HG03103 (cell line): ENCODE results near the gene DNMT3A.

Experiments used
- ATAC-seq: cut with Tn5 transposase; IDR thresholded peaks from one replicate; pipeline ENCODE4 v1.9.1; 2021; ENCODE audit warnings: low read depth; ENCODE audit not compliant: unreplicated experiment

DNMT3A gene

GRCh38 chr2:25265001-25265400, 76.7 kb downstream of the DNMT3A start:
- no peak for ATAC-seq

GRCh38 chr2:25262288-25262687, 79.4 kb downstream of the DNMT3A start:
- no peak for ATAC-seq

- no peak for ATAC-seq
Measured at GRCh38 chr2:25259737-25260124, 82.0 kb downstream of the DNMT3A start.

- ATAC-seq, result no peak
Measured at GRCh38 chr2:25258847-25259736, 82.6 kb downstream of the DNMT3A start.

- ATAC-seq, result no peak
Measured at GRCh38 chr2:25257931-25258846, 83.5 kb downstream of the DNMT3A start.

GRCh38 chr2:25257032-25257552, 84.6 kb downstream of the DNMT3A start:
- ATAC-seq, result no peak

GRCh38 chr2:25256488-25256875, 85.2 kb downstream of the DNMT3A start:
- no peak for ATAC-seq

- ATAC-seq, result no peak
Measured at GRCh38 chr2:25255745-25256487, 85.8 kb downstream of the DNMT3A start.

- no peak for ATAC-seq
Measured at GRCh38 chr2:25254961-25255360, 86.8 kb downstream of the DNMT3A start.

- no peak for ATAC-seq
Measured at GRCh38 chr2:25253153-25253626, 88.5 kb downstream of the DNMT3A start.

- no peak for ATAC-seq
Measured at GRCh38 chr2:25252291-25253152, 89.2 kb downstream of the DNMT3A start.

- ATAC-seq, result no peak
Measured at GRCh38 chr2:25251422-25252273, 90.1 kb downstream of the DNMT3A start.

GRCh38 chr2:25251071-25251421, 90.7 kb downstream of the DNMT3A start:
- no peak for ATAC-seq

- no peak for ATAC-seq
Measured at GRCh38 chr2:25250331-25251070, 91.2 kb downstream of the DNMT3A start.

- no peak for ATAC-seq
Measured at GRCh38 chr2:25249785-25250184, 91.9 kb downstream of the DNMT3A start.

- no peak for ATAC-seq
Measured at GRCh38 chr2:25247792-25248512, 93.8 kb downstream of the DNMT3A start.

GRCh38 chr2:25246558-25247290, 95.0 kb downstream of the DNMT3A start:
- no peak for ATAC-seq
